ENCODE measurements around the gene FOSL1. TPM values are rescaled to one million over a fixed set of nuclear protein-coding genes. Genes with fewer than 3 reads are reported as not detected.
A peak's percentile ranks its signal among the peaks of the same experiment; 100 is the strongest.

The FOSL1 gene
- total RNA-seq, 1 donor from 2014 or later, result not detected

- Mint-ChIP-seq H3K4me3 (peak overlapping the region; percentile 93), H3K27ac (no peak overlapping the region), H3K4me1 (peaks cover 33% of the 10 kb centered on the region), H3K27me3 (ENCODE audit: insufficient read depth, low read depth) (peaks cover 26% of the 10 kb centered on the region), H3K36me3 (peaks cover 36% of the 10 kb centered on the region), H3K9me3 (peaks cover 6% of the 10 kb centered on the region)
- Histone ChIP-seq H3K36me3 (peaks cover 7% of the 10 kb centered on the region), H3K27me3 (no peaks in the 10 kb centered on the region), H3F3A (ENCODE audit: low read depth) (peaks cover 76% of the 10 kb centered on the region), H3K79me2 (ENCODE audit: low read depth) (peaks cover 59% of the 10 kb centered on the region), H3K9me3 (ENCODE audit: low read depth) (no peaks in the 10 kb centered on the region), H4K20me1 (ENCODE audit: low read depth) (peaks cover 48% of the 10 kb centered on the region), H3K9ac (peak overlapping the region; percentile 74), H3K4me2 (peak overlapping the region; percentile 92), H2AFZ (replicated peaks) (no peak overlapping the region), H3K27ac (peak overlapping the region; percentile 92), H3K4me1 (peaks cover 10% of the 10 kb centered on the region), H3K4me3 (peak overlapping the region; percentile 87)
- DNase-seq (ENCODE audit: low spot score), result no peak
- no peak for TF ChIP-seq EZH2 (IDR thresholded peaks at IDR 0.05)
- TF ChIP-seq CTCF (IDR thresholded peaks at IDR 0.05), result no peak
- no peak for TF ChIP-seq EZH2phosphoT487 (IDR thresholded peaks at IDR 0.05)
Measured at GRCh38 chr11:65857500-65857852, 42.7 kb downstream of the FOSL1 start.

GRCh38 chr11:65856689-65857499 lies 43.3 kb downstream of the FOSL1 start:
- Mint-ChIP-seq H3K9me3 (peaks cover 10% of the 10 kb centered on the region), H3K36me3 (peaks cover 39% of the 10 kb centered on the region), H3K27ac (peak overlapping the region; percentile 88), H3K27me3 (ENCODE audit: insufficient read depth, low read depth) (peaks cover 24% of the 10 kb centered on the region), H3K4me1 (peaks cover 33% of the 10 kb centered on the region), H3K4me3 (peak overlapping the region; percentile 93)
- DNase-seq (ENCODE audit: low spot score), result peak; percentile 82
- peak overlapping the region; percentile 92 for H3K4me2 ChIP-seq
- H3K36me3 ChIP-seq, result peaks cover 7% of the 10 kb centered on the region
- H3K79me2 ChIP-seq (ENCODE audit: low read depth), result peaks cover 55% of the 10 kb centered on the region
- peak overlapping the region; percentile 74 for H3K9ac ChIP-seq
- H3K4me1 ChIP-seq, result peaks cover 10% of the 10 kb centered on the region
- peaks cover 48% of the 10 kb centered on the region for H4K20me1 ChIP-seq (ENCODE audit: low read depth)
- H3F3A ChIP-seq (ENCODE audit: low read depth), result peaks cover 82% of the 10 kb centered on the region
- TF ChIP-seq EZH2 (IDR thresholded peaks at IDR 0.05) (no peak), CTCF (IDR thresholded peaks at IDR 0.05) (no peak), EZH2phosphoT487 (IDR thresholded peaks at IDR 0.05) (no peak)
- H3K27me3 ChIP-seq, result no peaks in the 10 kb centered on the region
- H2AFZ ChIP-seq (replicated peaks), result no peak overlapping the region
- H3K4me3 ChIP-seq, result peak overlapping the region; percentile 87
- H3K9me3 ChIP-seq (ENCODE audit: low read depth), result no peaks in the 10 kb centered on the region
- H3K27ac ChIP-seq, result peak overlapping the region; percentile 92

GRCh38 chr11:65855927-65856363 lies 44.2 kb downstream of the FOSL1 start:
- H3K4me1 Mint-ChIP-seq, result peaks cover 25% of the 10 kb centered on the region
- Histone ChIP-seq H3K4me3 (peak overlapping the region; percentile 87), H3F3A (ENCODE audit: low read depth) (peaks cover 85% of the 10 kb centered on the region), H3K79me2 (ENCODE audit: low read depth) (peaks cover 45% of the 10 kb centered on the region), H4K20me1 (ENCODE audit: low read depth) (peaks cover 40% of the 10 kb centered on the region), H3K4me2 (peak overlapping the region; percentile 92), H3K27me3 (no peaks in the 10 kb centered on the region), H2AFZ (replicated peaks) (no peak overlapping the region), H3K4me1 (peaks cover 3% of the 10 kb centered on the region), H3K36me3 (peaks cover 7% of the 10 kb centered on the region), H3K9ac (no peak overlapping the region), H3K9me3 (ENCODE audit: low read depth) (no peaks in the 10 kb centered on the region), H3K27ac (no peak overlapping the region)
- H3K27ac Mint-ChIP-seq, result no peak overlapping the region
- peak; percentile 8 for DNase-seq (ENCODE audit: low spot score)
- peaks cover 24% of the 10 kb centered on the region for H3K27me3 Mint-ChIP-seq (ENCODE audit: insufficient read depth, low read depth)
- peak overlapping the region; percentile 93 for H3K4me3 Mint-ChIP-seq
- no peak for TF ChIP-seq EZH2phosphoT487 (IDR thresholded peaks at IDR 0.05)
- TF ChIP-seq EZH2 (IDR thresholded peaks at IDR 0.05), result no peak
- TF ChIP-seq CTCF (IDR thresholded peaks at IDR 0.05), result no peak
- H3K36me3 Mint-ChIP-seq, result peaks cover 45% of the 10 kb centered on the region
- H3K9me3 Mint-ChIP-seq, result peaks cover 10% of the 10 kb centered on the region

Measured in neural progenitor cell (in vitro differentiated cells).